Loucy (cell line): ENCODE data around the gene PCBD1.

Source experiments
- H2AFZ ChIP-seq: fragments of 200-600 bp; sonication (generic); 2 replicates; pipeline ENCODE4 v1.6.0; 2016; ENCODE audit warnings: antibody characterized with exemption, mild to moderate bottlenecking, low read length, moderate library complexity
- H3F3A ChIP-seq: fragments of 200-600 bp; 2 replicates; pipeline ENCODE4 v1.6.0; 2016; ENCODE audit warnings: antibody characterized with exemption, low read depth, mild to moderate bottlenecking
- H3K27me3 ChIP-seq: fragments of 200-600 bp; sonication (generic); 2 replicates; pipeline ENCODE4 v1.6.1; 2014; ENCODE audit warnings: low read length, mild to moderate bottlenecking; ENCODE audit not compliant: insufficient read depth, poor library complexity, severe bottlenecking
- H3K36me3 ChIP-seq: fragments of 200-600 bp; sonication (generic); 2 replicates; pipeline ENCODE4 v1.6.1; 2016; ENCODE audit warnings: low read length; ENCODE audit not compliant: insufficient read depth
- H3K4me1 ChIP-seq: fragments of 200-600 bp; sonication (generic); 2 replicates; pipeline ENCODE4 v1.5.1; 2014; ENCODE audit warnings: low read length, mild to moderate bottlenecking; ENCODE audit not compliant: insufficient read depth, poor library complexity, severe bottlenecking
- H3K4me2 ChIP-seq: fragments of 200-600 bp; sonication (generic); 2 replicates; pipeline ENCODE4 v1.6.0; 2014; ENCODE audit warnings: antibody characterized with exemption, low read length, low read depth, mild to moderate bottlenecking; ENCODE audit not compliant: poor library complexity, severe bottlenecking
- H3K4me3 ChIP-seq: fragments of 200-600 bp; sonication (generic); 2 replicates; pipeline ENCODE4 v1.5.1; 2014; ENCODE audit warnings: low read length, mild to moderate bottlenecking, mixed read lengths; ENCODE audit not compliant: poor library complexity, severe bottlenecking
- H3K79me2 ChIP-seq: fragments of 200-600 bp; sonication (generic); 2 replicates; pipeline ENCODE4 v1.6.1; 2014; ENCODE audit warnings: low read length; ENCODE audit not compliant: insufficient read depth
- H3K9ac ChIP-seq: fragments of 200-600 bp; sonication (generic); 2 replicates; pipeline ENCODE4 v1.6.0; 2014; ENCODE audit warnings: mild to moderate bottlenecking, low read depth, low read length, moderate library complexity; ENCODE audit not compliant: poor library complexity, severe bottlenecking
- H3K9me2 ChIP-seq: fragments of 200-600 bp; sonication (generic); replicated peaks from 2 replicates; pipeline ENCODE4 v1.6.1; 2016; ENCODE audit warnings: low read depth, low read length, mixed read lengths
- H3K9me3 ChIP-seq: fragments of 200-600 bp; sonication (generic); 2 replicates; pipeline ENCODE4 v1.6.1; 2014; ENCODE audit warnings: mild to moderate bottlenecking, antibody characterized with exemption, low read length, low read depth; ENCODE audit not compliant: insufficient read depth
- H4K20me1 ChIP-seq: fragments of 200-600 bp; sonication (generic); 2 replicates; pipeline ENCODE4 v1.6.0; 2014; ENCODE audit warnings: antibody characterized with exemption, low read length, mild to moderate bottlenecking; ENCODE audit not compliant: insufficient read depth, poor library complexity, severe bottlenecking
- CTCF ChIP-seq: fragments of 200-600 bp; sonication (generic); conservative IDR thresholded peaks from 2 replicates; pipeline ENCODE4 v1.5.1; 2014; ENCODE audit warnings: mild to moderate bottlenecking, antibody characterized with exemption, low read length
- EZH2phosphoT487 ChIP-seq: fragments of 200-600 bp; IDR thresholded peaks from 2 replicates; pipeline ENCODE4 v1.6.1; 2018; ENCODE audit warnings: antibody characterized with exemption, mild to moderate bottlenecking, moderate library complexity, borderline replicate concordance

The PCBD1 gene

GRCh38 chr10:70856454-70856853, 31.9 kb downstream of the PCBD1 start:
- Histone ChIP-seq H3K4me1 (no peaks in the 10 kb centered on the region), H4K20me1 (no peaks in the 10 kb centered on the region), H3F3A (no peaks in the 10 kb centered on the region), H2AFZ (no peak overlapping the region), H3K27me3 (no peaks in the 10 kb centered on the region), H3K9me3 (no peaks in the 10 kb centered on the region), H3K4me2 (no peak overlapping the region), H3K4me3 (no peak overlapping the region), H3K36me3 (peaks cover 50% of the 10 kb centered on the region; the same call in 1 of the 2 replicates), H3K79me2 (no peaks in the 10 kb centered on the region), H3K9me2 (no peaks in the 10 kb centered on the region), H3K9ac (no peak overlapping the region)
- TF ChIP-seq EZH2phosphoT487 = no peak
- TF ChIP-seq CTCF = no peak

GRCh38 chr10:70853457-70853856, 34.9 kb downstream of the PCBD1 start:
- no peaks in the 10 kb centered on the region for H3K79me2 ChIP-seq
- H3K4me1 ChIP-seq = no peaks in the 10 kb centered on the region
- H3K27me3 ChIP-seq = no peaks in the 10 kb centered on the region
- H3K9ac ChIP-seq = no peak overlapping the region
- no peaks in the 10 kb centered on the region for H4K20me1 ChIP-seq
- H3K4me3 ChIP-seq = no peak overlapping the region
- no peaks in the 10 kb centered on the region for H3K9me2 ChIP-seq
- no peak overlapping the region for H2AFZ ChIP-seq
- no peaks in the 10 kb centered on the region for H3F3A ChIP-seq
- peaks cover 38% of the 10 kb centered on the region; the same call in 1 of the 2 replicates for H3K36me3 ChIP-seq
- TF ChIP-seq CTCF = no peak
- no peak for TF ChIP-seq EZH2phosphoT487
- H3K4me2 ChIP-seq = no peak overlapping the region
- H3K9me3 ChIP-seq = no peaks in the 10 kb centered on the region

GRCh38 chr10:70853038-70853437, 35.3 kb downstream of the PCBD1 start:
- Histone ChIP-seq H2AFZ (no peak overlapping the region), H3K4me1 (peaks cover under 1% of the 10 kb centered on the region), H3F3A (no peaks in the 10 kb centered on the region), H4K20me1 (no peaks in the 10 kb centered on the region), H3K4me3 (no peak overlapping the region), H3K9me3 (no peaks in the 10 kb centered on the region), H3K9me2 (no peaks in the 10 kb centered on the region), H3K4me2 (no peak overlapping the region), H3K79me2 (no peaks in the 10 kb centered on the region), H3K27me3 (no peaks in the 10 kb centered on the region), H3K9ac (no peak overlapping the region), H3K36me3 (peaks cover 38% of the 10 kb centered on the region; the same call in 1 of the 2 replicates)
- no peak for TF ChIP-seq EZH2phosphoT487
- TF ChIP-seq CTCF = no peak
